ENCODE results near the gene PRSS33.

The PRSS33 gene

GRCh38 chr16:2771496-2772402 is 15.6 kb downstream of the PRSS33 start:
- DNase-seq (ENCODE audit: low read depth): no peak
- TF ChIP-seq CTCF (IDR thresholded peaks at IDR 0.05; ENCODE audit: low read length, missing control alignments): no peak
- H3K4me3 ChIP-seq (replicated peaks; ENCODE audit: low read depth, low read length): no peak overlapping the region

- TF ChIP-seq CTCF (IDR thresholded peaks at IDR 0.05; ENCODE audit: low read length, missing control alignments): no peak
- H3K4me3 ChIP-seq (replicated peaks; ENCODE audit: low read depth, low read length): no peak overlapping the region
- no peak for DNase-seq (ENCODE audit: low read depth)
Measured at GRCh38 chr16:2770057-2770951, 17.1 kb downstream of the PRSS33 start.

- no peak overlapping the region for H3K4me3 ChIP-seq (replicated peaks; ENCODE audit: low read depth, low read length)
- TF ChIP-seq CTCF (IDR thresholded peaks at IDR 0.05; ENCODE audit: low read length, missing control alignments): no peak
- no peak for DNase-seq (ENCODE audit: low read depth)
Measured at GRCh38 chr16:2769675-2770056, 17.7 kb downstream of the PRSS33 start.

GRCh38 chr16:2769100-2769529 is 18.2 kb downstream of the PRSS33 start:
- no peak for TF ChIP-seq CTCF (IDR thresholded peaks at IDR 0.05; ENCODE audit: low read length, missing control alignments)
- no peak overlapping the region for H3K4me3 ChIP-seq (replicated peaks; ENCODE audit: low read depth, low read length)
- no peak for DNase-seq (ENCODE audit: low read depth)

- no peak for TF ChIP-seq CTCF (IDR thresholded peaks at IDR 0.05; ENCODE audit: low read length, missing control alignments)
- no peak overlapping the region for H3K4me3 ChIP-seq (replicated peaks; ENCODE audit: low read depth, low read length)
- no peak for DNase-seq (ENCODE audit: low read depth)
Measured at GRCh38 chr16:2768403-2769089, 18.8 kb downstream of the PRSS33 start.

- no peak overlapping the region for H3K4me3 ChIP-seq (replicated peaks; ENCODE audit: low read depth, low read length)
- TF ChIP-seq CTCF (IDR thresholded peaks at IDR 0.05; ENCODE audit: low read length, missing control alignments): no peak
- no peak for DNase-seq (ENCODE audit: low read depth)
Measured at GRCh38 chr16:2767891-2768290, 19.5 kb downstream of the PRSS33 start.

Data from fibroblast of pulmonary artery (primary cell).